ENCODE measurements around the gene KCTD14. TPM values are rescaled to one million over a fixed set of nuclear protein-coding genes. Genes with fewer than 3 reads are reported as not detected.
"Not testable (repeated sequence)": the region's sequence is repeated elsewhere in the genome, so short reads cannot be mapped to it uniquely, and the experiment has no call there.

KCTD14 gene
- total RNA-seq, 1 donor from 2014 or later: 0.47 TPM

GRCh38 chr11:78032090-78032489 lies 9.0 kb upstream of the KCTD14 start:
- TF ChIP-seq CTCF (IDR thresholded peaks at IDR 0.05): no peak
- Mint-ChIP-seq H3K27me3 (ENCODE audit: low read depth) (no peaks in the 10 kb centered on the region), H3K27ac (ENCODE audit: unreplicated experiment) (no peak overlapping the region), H3K9me3 (ENCODE audit: low read depth) (no peaks in the 10 kb centered on the region), H3K4me1 (ENCODE audit: low read depth) (peaks cover 23% of the 10 kb centered on the region), H3K4me3 (ENCODE audit: unreplicated experiment) (no peak overlapping the region), H3K36me3 (ENCODE audit: low read depth) (no peaks in the 10 kb centered on the region)
- no peak for DNase-seq (ENCODE audit: low spot score)

- Mint-ChIP-seq H3K4me3 (ENCODE audit: unreplicated experiment) (no peak overlapping the region), H3K9me3 (ENCODE audit: low read depth) (no peaks in the 10 kb centered on the region), H3K27me3 (ENCODE audit: low read depth) (no peaks in the 10 kb centered on the region), H3K27ac (ENCODE audit: unreplicated experiment) (no peak overlapping the region), H3K4me1 (ENCODE audit: low read depth) (peaks cover 19% of the 10 kb centered on the region), H3K36me3 (ENCODE audit: low read depth) (no peaks in the 10 kb centered on the region)
- no peak for TF ChIP-seq CTCF (IDR thresholded peaks at IDR 0.05)
- DNase-seq (ENCODE audit: low spot score): no peak
These were observed 8.6 kb upstream of the KCTD14 start for GRCh38 chr11:78031629-78032028.

- H3K27ac Mint-ChIP-seq (ENCODE audit: unreplicated experiment): peak overlapping the region; percentile 90
- no peak for DNase-seq (ENCODE audit: low spot score)
- H3K36me3 Mint-ChIP-seq (ENCODE audit: low read depth): no peaks in the 10 kb centered on the region
- TF ChIP-seq CTCF (IDR thresholded peaks at IDR 0.05): no peak
- H3K4me3 Mint-ChIP-seq (ENCODE audit: unreplicated experiment): no peak overlapping the region
- H3K9me3 Mint-ChIP-seq (ENCODE audit: low read depth): no peaks in the 10 kb centered on the region
- H3K27me3 Mint-ChIP-seq (ENCODE audit: low read depth): no peaks in the 10 kb centered on the region
- peaks cover 14% of the 10 kb centered on the region for H3K4me1 Mint-ChIP-seq (ENCODE audit: low read depth)
These were observed 7.6 kb upstream of the KCTD14 start for GRCh38 chr11:78030429-78031325.

GRCh38 chr11:78028423-78028822 lies 5.3 kb upstream of the KCTD14 start:
- not testable (repeated sequence) for H3K9me3 Mint-ChIP-seq (ENCODE audit: low read depth); H3K27me3 Mint-ChIP-seq (ENCODE audit: low read depth); H3K27ac Mint-ChIP-seq (ENCODE audit: unreplicated experiment); DNase-seq (ENCODE audit: low spot score); H3K36me3 Mint-ChIP-seq (ENCODE audit: low read depth); H3K4me3 Mint-ChIP-seq (ENCODE audit: unreplicated experiment)
- peaks cover 15% of the 10 kb centered on the region for H3K4me1 Mint-ChIP-seq (ENCODE audit: low read depth)

- Mint-ChIP-seq H3K27me3 (ENCODE audit: low read depth) (no peaks in the 10 kb centered on the region), H3K4me1 (ENCODE audit: low read depth) (peaks cover 17% of the 10 kb centered on the region), H3K27ac (ENCODE audit: unreplicated experiment) (no peak overlapping the region), H3K4me3 (ENCODE audit: unreplicated experiment) (no peak overlapping the region), H3K9me3 (ENCODE audit: low read depth) (no peaks in the 10 kb centered on the region), H3K36me3 (ENCODE audit: low read depth) (no peaks in the 10 kb centered on the region)
- no peak for TF ChIP-seq CTCF (IDR thresholded peaks at IDR 0.05)
- no peak for DNase-seq (ENCODE audit: low spot score)
These were observed 4.7 kb upstream of the KCTD14 start for GRCh38 chr11:78027759-78028158.

GRCh38 chr11:78025378-78025777 lies 2.3 kb upstream of the KCTD14 start:
- no peak for DNase-seq (ENCODE audit: low spot score)
- no peak for TF ChIP-seq CTCF (IDR thresholded peaks at IDR 0.05)
- no peak overlapping the region for H3K4me3 Mint-ChIP-seq (ENCODE audit: unreplicated experiment)
- H3K9me3 Mint-ChIP-seq (ENCODE audit: low read depth): no peaks in the 10 kb centered on the region
- no peaks in the 10 kb centered on the region for H3K36me3 Mint-ChIP-seq (ENCODE audit: low read depth)
- peaks cover 2% of the 10 kb centered on the region for H3K27me3 Mint-ChIP-seq (ENCODE audit: low read depth)
- peaks cover 13% of the 10 kb centered on the region for H3K4me1 Mint-ChIP-seq (ENCODE audit: low read depth)
- H3K27ac Mint-ChIP-seq (ENCODE audit: unreplicated experiment): no peak overlapping the region
